HepG2 (cell line): ENCODE measurements around the gene PAXIP1. TPM values are rescaled to one million over a fixed set of nuclear protein-coding genes. Genes with fewer than 3 reads are reported as not detected.

ENCODE experiments used
- HDAC1 ChIP-seq: sonication (generic); formaldehyde crosslinking; IDR thresholded peaks from 2 replicates; pipeline ENCODE4 v1.5.1; 2020; ENCODE audit warnings: mild to moderate bottlenecking, missing genetic modification reagents
- HNRNPLL ChIP-seq: fragments of 200-400 bp; formaldehyde crosslinking; IDR thresholded peaks from 2 replicates; pipeline ENCODE4 v1.6.1; 2017; ENCODE audit warnings: mild to moderate bottlenecking, low read depth, low read length; ENCODE audit not compliant: poor library complexity, severe bottlenecking
- NFKB2 ChIP-seq: sonication (generic); formaldehyde crosslinking; IDR thresholded peaks from 2 replicates; pipeline ENCODE4 v1.4.0; 2020; ENCODE audit warnings: missing genetic modification reagents, borderline replicate concordance
- SALL2 ChIP-seq: sonication (generic); formaldehyde crosslinking; IDR thresholded peaks from 2 replicates; pipeline ENCODE4 v1.8.1; 2023; ENCODE audit warnings: mild to moderate bottlenecking, missing genetic modification reagents, inconsistent platforms
- TBX2 ChIP-seq: sonication (generic); formaldehyde crosslinking; IDR thresholded peaks from 2 replicates; pipeline ENCODE4 v1.5.0; 2020; ENCODE audit warnings: missing genetic modification reagents, mild to moderate bottlenecking, borderline replicate concordance
- ZNF761 ChIP-seq: sonication (generic); formaldehyde crosslinking; conservative IDR thresholded peaks from 2 replicates; pipeline ENCODE4 v1.4.0; 2020; ENCODE audit warnings: mild to moderate bottlenecking, missing genetic modification reagents
- ZSCAN22 ChIP-seq: sonication (generic); formaldehyde crosslinking; IDR thresholded peaks from 2 replicates; pipeline ENCODE4 v1.4.0; 2020; ENCODE audit warnings: mild to moderate bottlenecking, missing genetic modification reagents
- polyA plus RNA-seq, 8 experiments: library from polyadenylated mRNA; depleted of rRNA in 3 of 8; stranded (reverse) in 7 of 8; unstranded in 1 of 8; fragments of >200 nt; fragmentation: Illumina TruSeq in 4 of 8; extraction: Trizol in 4 of 8; gene quantifications; 2 replicates each; pipeline versions ENCODE4 v1.2.1 to v1.2.3, GENCODE V29; 2011 to 2016; ENCODE audit warnings: low read depth in 4 of 8, missing spikeins in 1 of 8, mixed read lengths in 1 of 8; ENCODE audit not compliant: insufficient read depth in 1 of 8
- total RNA-seq, 5 experiments: library from RNA; depleted of rRNA; stranded (reverse); fragments of >200 nt; fragmentation: Illumina TruSeq; extraction: Trizol; gene quantifications; 2 replicates each; pipeline ENCODE4 v1.2.3, GENCODE V29; 2016; ENCODE audit warnings: low read depth in 1 of 5
- TF ChIP-seq, protein P1 (sequence below): sonication (generic); formaldehyde crosslinking; IDR thresholded peaks from 2 replicates; pipeline ENCODE4 v1.4.0; 2020; ENCODE audit warnings: missing genetic modification reagents
- TF ChIP-seq, protein P2 (sequence below): sonication (generic); formaldehyde crosslinking; IDR thresholded peaks from 2 replicates; pipeline ENCODE4 v1.9.0; 2021; ENCODE audit warnings: missing genetic modification reagents, borderline replicate concordance
- TF ChIP-seq, protein P3 (sequence below): sonication (generic); formaldehyde crosslinking; IDR thresholded peaks from 2 replicates; pipeline ENCODE4 v1.4.0; 2020; ENCODE audit warnings: missing genetic modification reagents, borderline replicate concordance
- TF ChIP-seq, protein P4 (sequence below): sonication (generic); formaldehyde crosslinking; IDR thresholded peaks from 2 replicates; pipeline ENCODE4 v1.8.1; 2022; ENCODE audit warnings: low read depth, mild to moderate bottlenecking, missing genetic modification reagents
- TF ChIP-seq, protein P5 (sequence below): sonication (generic); formaldehyde crosslinking; conservative IDR thresholded peaks from 2 replicates; pipeline ENCODE4 v1.4.0; 2020; ENCODE audit warnings: missing genetic modification reagents

Gene PAXIP1
- total and polyA plus RNA-seq, 2 of the 13 experiments (the other 11 are each of a cell fraction or from before 2014, with no cell fraction given) = 11.6 to 16.2 TPM

DNA sequence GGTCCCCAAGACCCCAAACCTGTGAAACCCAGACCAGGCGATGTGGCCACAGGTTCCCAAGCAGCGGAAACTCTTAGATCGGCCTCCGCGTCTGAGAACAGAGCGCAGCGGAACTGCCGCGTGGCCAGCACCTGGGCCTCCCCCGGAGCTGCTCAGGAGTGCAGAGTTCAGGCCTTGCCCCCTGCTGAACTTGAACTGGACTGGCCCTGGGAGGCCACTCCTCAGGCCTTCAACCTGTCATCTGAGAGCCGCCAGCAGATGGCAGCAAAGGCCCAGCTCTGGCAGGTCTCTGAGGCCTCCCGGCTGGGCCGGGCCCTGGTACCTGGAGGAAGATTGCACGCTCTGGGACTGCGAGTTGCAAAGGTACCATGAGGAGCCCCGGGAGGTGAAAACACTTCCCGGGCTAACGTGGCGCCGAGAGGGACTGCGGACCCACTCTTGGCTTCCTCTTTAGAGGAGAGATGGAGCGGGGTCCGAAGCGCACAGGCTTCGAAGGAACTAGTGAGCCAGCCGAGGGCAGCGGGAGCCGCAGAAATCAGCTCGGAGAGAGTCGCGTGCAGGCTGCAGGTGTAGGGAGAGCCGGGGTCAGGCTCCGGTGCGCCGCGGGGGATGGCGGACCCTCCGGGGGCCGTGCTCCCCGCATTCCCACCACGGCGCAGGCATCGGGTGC is 89.2 kb downstream of the PAXIP1 start (continued):
- TF ChIP-seq, protein P1, sequence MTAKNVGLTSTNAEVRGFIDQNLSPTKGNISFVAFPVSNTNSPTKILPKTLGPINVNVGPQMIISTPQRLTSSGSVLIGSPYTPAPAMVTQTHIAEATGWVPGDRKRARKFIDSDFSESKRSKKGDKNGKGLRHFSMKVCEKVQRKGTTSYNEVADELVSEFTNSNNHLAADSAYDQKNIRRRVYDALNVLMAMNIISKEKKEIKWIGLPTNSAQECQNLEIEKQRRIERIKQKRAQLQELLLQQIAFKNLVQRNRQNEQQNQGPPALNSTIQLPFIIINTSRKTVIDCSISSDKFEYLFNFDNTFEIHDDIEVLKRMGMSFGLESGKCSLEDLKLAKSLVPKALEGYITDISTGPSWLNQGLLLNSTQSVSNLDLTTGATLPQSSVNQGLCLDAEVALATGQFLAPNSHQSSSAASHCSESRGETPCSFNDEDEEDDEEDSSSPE (CRISPR knock-in tag) = peak; percentile 75
- TF ChIP-seq, protein P2, sequence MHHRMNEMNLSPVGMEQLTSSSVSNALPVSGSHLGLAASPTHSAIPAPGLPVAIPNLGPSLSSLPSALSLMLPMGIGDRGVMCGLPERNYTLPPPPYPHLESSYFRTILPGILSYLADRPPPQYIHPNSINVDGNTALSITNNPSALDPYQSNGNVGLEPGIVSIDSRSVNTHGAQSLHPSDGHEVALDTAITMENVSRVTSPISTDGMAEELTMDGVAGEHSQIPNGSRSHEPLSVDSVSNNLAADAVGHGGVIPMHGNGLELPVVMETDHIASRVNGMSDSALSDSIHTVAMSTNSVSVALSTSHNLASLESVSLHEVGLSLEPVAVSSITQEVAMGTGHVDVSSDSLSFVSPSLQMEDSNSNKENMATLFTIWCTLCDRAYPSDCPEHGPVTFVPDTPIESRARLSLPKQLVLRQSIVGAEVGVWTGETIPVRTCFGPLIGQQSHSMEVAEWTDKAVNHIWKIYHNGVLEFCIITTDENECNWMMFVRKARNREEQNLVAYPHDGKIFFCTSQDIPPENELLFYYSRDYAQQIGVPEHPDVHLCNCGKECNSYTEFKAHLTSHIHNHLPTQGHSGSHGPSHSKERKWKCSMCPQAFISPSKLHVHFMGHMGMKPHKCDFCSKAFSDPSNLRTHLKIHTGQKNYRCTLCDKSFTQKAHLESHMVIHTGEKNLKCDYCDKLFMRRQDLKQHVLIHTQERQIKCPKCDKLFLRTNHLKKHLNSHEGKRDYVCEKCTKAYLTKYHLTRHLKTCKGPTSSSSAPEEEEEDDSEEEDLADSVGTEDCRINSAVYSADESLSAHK (CRISPR knock-in tag) = no peak
- TF ChIP-seq TBX2 (peak; percentile 76; the same call in 1 of the 2 replicates), ZNF761 (0 out of 2 replicates have a peak, but pooled peaks have one; percentile 41), SALL2 (CRISPR knock-in tag) (peak; percentile 71; the same call in 1 of the 2 replicates), ZSCAN22 (CRISPR knock-in tag) (no peak), HDAC1 (CRISPR knock-in tag) (peak; percentile 83), NFKB2 (CRISPR knock-in tag) (peak; percentile 90; the same call in 1 of the 2 replicates), HNRNPLL (peak; percentile 60)
- TF ChIP-seq, protein P3, sequence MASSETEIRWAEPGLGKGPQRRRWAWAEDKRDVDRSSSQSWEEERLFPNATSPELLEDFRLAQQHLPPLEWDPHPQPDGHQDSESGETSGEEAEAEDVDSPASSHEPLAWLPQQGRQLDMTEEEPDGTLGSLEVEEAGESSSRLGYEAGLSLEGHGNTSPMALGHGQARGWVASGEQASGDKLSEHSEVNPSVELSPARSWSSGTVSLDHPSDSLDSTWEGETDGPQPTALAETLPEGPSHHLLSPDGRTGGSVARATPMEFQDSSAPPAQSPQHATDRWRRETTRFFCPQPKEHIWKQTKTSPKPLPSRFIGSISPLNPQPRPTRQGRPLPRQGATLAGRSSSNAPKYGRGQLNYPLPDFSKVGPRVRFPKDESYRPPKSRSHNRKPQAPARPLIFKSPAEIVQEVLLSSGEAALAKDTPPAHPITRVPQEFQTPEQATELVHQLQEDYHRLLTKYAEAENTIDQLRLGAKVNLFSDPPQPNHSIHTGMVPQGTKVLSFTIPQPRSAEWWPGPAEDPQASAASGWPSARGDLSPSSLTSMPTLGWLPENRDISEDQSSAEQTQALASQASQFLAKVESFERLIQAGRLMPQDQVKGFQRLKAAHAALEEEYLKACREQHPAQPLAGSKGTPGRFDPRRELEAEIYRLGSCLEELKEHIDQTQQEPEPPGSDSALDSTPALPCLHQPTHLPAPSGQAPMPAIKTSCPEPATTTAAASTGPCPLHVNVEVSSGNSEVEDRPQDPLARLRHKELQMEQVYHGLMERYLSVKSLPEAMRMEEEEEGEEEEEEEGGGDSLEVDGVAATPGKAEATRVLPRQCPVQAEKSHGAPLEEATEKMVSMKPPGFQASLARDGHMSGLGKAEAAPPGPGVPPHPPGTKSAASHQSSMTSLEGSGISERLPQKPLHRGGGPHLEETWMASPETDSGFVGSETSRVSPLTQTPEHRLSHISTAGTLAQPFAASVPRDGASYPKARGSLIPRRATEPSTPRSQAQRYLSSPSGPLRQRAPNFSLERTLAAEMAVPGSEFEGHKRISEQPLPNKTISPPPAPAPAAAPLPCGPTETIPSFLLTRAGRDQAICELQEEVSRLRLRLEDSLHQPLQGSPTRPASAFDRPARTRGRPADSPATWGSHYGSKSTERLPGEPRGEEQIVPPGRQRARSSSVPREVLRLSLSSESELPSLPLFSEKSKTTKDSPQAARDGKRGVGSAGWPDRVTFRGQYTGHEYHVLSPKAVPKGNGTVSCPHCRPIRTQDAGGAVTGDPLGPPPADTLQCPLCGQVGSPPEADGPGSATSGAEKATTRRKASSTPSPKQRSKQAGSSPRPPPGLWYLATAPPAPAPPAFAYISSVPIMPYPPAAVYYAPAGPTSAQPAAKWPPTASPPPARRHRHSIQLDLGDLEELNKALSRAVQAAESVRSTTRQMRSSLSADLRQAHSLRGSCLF = no peak
- TF ChIP-seq, protein P4, sequence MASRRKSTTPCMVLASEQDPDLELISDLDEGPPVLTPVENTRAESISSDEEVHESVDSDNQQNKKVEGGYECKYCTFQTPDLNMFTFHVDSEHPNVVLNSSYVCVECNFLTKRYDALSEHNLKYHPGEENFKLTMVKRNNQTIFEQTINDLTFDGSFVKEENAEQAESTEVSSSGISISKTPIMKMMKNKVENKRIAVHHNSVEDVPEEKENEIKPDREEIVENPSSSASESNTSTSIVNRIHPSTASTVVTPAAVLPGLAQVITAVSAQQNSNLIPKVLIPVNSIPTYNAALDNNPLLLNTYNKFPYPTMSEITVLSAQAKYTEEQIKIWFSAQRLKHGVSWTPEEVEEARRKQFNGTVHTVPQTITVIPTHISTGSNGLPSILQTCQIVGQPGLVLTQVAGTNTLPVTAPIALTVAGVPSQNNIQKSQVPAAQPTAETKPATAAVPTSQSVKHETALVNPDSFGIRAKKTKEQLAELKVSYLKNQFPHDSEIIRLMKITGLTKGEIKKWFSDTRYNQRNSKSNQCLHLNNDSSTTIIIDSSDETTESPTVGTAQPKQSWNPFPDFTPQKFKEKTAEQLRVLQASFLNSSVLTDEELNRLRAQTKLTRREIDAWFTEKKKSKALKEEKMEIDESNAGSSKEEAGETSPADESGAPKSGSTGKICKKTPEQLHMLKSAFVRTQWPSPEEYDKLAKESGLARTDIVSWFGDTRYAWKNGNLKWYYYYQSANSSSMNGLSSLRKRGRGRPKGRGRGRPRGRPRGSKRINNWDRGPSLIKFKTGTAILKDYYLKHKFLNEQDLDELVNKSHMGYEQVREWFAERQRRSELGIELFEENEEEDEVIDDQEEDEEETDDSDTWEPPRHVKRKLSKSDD (CRISPR knock-in tag) = 0 out of 2 replicates have a peak, but pooled peaks have one; percentile 30
- TF ChIP-seq, protein P5, sequence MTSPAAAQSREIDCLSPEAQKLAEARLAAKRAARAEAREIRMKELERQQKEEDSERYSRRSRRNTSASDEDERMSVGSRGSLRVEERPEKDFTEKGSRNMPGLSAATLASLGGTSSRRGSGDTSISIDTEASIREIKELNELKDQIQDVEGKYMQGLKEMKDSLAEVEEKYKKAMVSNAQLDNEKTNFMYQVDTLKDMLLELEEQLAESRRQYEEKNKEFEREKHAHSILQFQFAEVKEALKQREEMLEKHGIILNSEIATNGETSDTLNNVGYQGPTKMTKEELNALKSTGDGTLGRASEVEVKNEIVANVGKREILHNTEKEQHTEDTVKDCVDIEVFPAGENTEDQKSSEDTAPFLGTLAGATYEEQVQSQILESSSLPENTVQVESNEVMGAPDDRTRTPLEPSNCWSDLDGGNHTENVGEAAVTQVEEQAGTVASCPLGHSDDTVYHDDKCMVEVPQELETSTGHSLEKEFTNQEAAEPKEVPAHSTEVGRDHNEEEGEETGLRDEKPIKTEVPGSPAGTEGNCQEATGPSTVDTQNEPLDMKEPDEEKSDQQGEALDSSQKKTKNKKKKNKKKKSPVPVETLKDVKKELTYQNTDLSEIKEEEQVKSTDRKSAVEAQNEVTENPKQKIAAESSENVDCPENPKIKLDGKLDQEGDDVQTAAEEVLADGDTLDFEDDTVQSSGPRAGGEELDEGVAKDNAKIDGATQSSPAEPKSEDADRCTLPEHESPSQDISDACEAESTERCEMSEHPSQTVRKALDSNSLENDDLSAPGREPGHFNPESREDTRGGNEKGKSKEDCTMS (CRISPR knock-in tag) = no peak
